Neural cell (in vitro differentiated cells): ENCODE data around the gene RAB27A. TPM values are rescaled to one million over a fixed set of nuclear protein-coding genes. Genes with fewer than 3 reads are reported as not detected.

Source experiments
- H2AFZ ChIP-seq: fragments of 200-600, 300-800 bp; sonication (generic), shearing (Covaris generic); 2 replicates; pipeline ENCODE4 v1.6.0; 2014; ENCODE audit warnings: low read depth, mild to moderate bottlenecking, antibody characterized with exemption, low read length, moderate library complexity
- H3F3A ChIP-seq: fragments of 200-600 bp; shearing (Covaris generic); 2 replicates; pipeline ENCODE4 v1.6.1; 2016; ENCODE audit warnings: mild to moderate bottlenecking, moderate library complexity, mixed read lengths, antibody characterized with exemption, low read length; ENCODE audit not compliant: insufficient read depth, poor library complexity, severe bottlenecking
- H3K27ac ChIP-seq: fragments of 200-600, 300-800 bp; sonication (generic), shearing (Covaris generic); 2 replicates; pipeline ENCODE4 v1.5.1; 2014; ENCODE audit warnings: mild to moderate bottlenecking, low read length, moderate library complexity
- H3K27me3 ChIP-seq: fragments of 300-800, 200-600 bp; sonication (generic), shearing (Covaris generic); 2 replicates; pipeline ENCODE4 v1.6.0; 2014; ENCODE audit warnings: mild to moderate bottlenecking, low read depth, low read length, moderate library complexity; ENCODE audit not compliant: insufficient read depth
- H3K36me3 ChIP-seq: fragments of 300-800, 200-600 bp; sonication (generic), shearing (Covaris generic); 2 replicates; pipeline ENCODE4 v1.5.1; 2014; ENCODE audit warnings: mild to moderate bottlenecking, antibody characterized with exemption, low read length, moderate library complexity; ENCODE audit not compliant: insufficient read depth
- H3K4me2 ChIP-seq: fragments of 300-800, 200-600 bp; sonication (generic), shearing (Covaris generic); 2 replicates; pipeline ENCODE4 v1.6.0; 2014; ENCODE audit warnings: mild to moderate bottlenecking, low read length
- H3K4me3 ChIP-seq: fragments of 300-800, 200-600 bp; sonication (generic), shearing (Covaris generic); 2 replicates; pipeline ENCODE4 v1.5.1; 2014; ENCODE audit warnings: mild to moderate bottlenecking, low read length, moderate library complexity
- H3K79me2 ChIP-seq: fragments of 200-600 bp; shearing (Covaris generic); replicated peaks from 2 replicates; pipeline ENCODE4 v1.6.0; 2014; ENCODE audit warnings: mild to moderate bottlenecking, low read length, moderate library complexity; ENCODE audit not compliant: insufficient read depth
- H3K9ac ChIP-seq: fragments of 300-800, 200-600 bp; sonication (generic), shearing (Covaris generic); 2 replicates; pipeline ENCODE4 v1.6.1; 2016; ENCODE audit warnings: mild to moderate bottlenecking, low read length, mixed read lengths
- H3K9me2 ChIP-seq: fragments of 200-600 bp; shearing (Covaris generic); 2 replicates; pipeline ENCODE4 v1.6.1; 2016; ENCODE audit warnings: mild to moderate bottlenecking, low read length, mixed read lengths; ENCODE audit not compliant: insufficient read depth
- H3K9me3 ChIP-seq: fragments of 200-600, 300-800 bp; sonication (generic), shearing (Covaris generic); 2 replicates; pipeline ENCODE4 v1.6.1; 2016; ENCODE audit warnings: mild to moderate bottlenecking, mixed run types, low read length, moderate library complexity, mixed read lengths
- H4K20me1 ChIP-seq: fragments of 200-600 bp; shearing (Covaris generic); 2 replicates; pipeline ENCODE4 v1.6.1; 2016; ENCODE audit warnings: mild to moderate bottlenecking, mixed run types; ENCODE audit not compliant: insufficient read depth
- CTCF ChIP-seq: fragments of 450-650 bp; IDR thresholded peaks from 2 replicates; pipeline ENCODE4 v1.5.1; 2014; ENCODE audit warnings: antibody characterized with exemption, mild to moderate bottlenecking, moderate library complexity; ENCODE audit not compliant: poor library complexity, severe bottlenecking
- EP300 ChIP-seq: fragments of 450-650 bp; conservative IDR thresholded peaks from 2 replicates; pipeline ENCODE4 v1.6.1; 2014; ENCODE audit warnings: antibody characterized with exemption, mild to moderate bottlenecking, moderate library complexity; ENCODE audit not compliant: poor library complexity, severe bottlenecking
- EZH2 ChIP-seq: fragments of 200-600, 300-800 bp; shearing (Covaris generic), sonication (generic); IDR thresholded peaks from 2 replicates; pipeline ENCODE4 v1.6.1; 2014; ENCODE audit warnings: antibody characterized with exemption, low read length, borderline replicate concordance, mild to moderate bottlenecking; ENCODE audit not compliant: insufficient read depth, poor library complexity, severe bottlenecking
- MXI1 ChIP-seq: fragments of 450-650 bp; conservative IDR thresholded peaks from 2 replicates; pipeline ENCODE4 v1.6.1; 2014; ENCODE audit warnings: antibody characterized with exemption, mild to moderate bottlenecking; ENCODE audit not compliant: poor library complexity, severe bottlenecking
- POLR2AphosphoS5 ChIP-seq: IDR thresholded peaks from 2 replicates; pipeline ENCODE4 v1.6.1; 2012
- RAD21 ChIP-seq: fragments of 450-650 bp; conservative IDR thresholded peaks from 2 replicates; pipeline ENCODE4 v1.6.1; 2014; ENCODE audit warnings: antibody characterized with exemption, mild to moderate bottlenecking, moderate library complexity
- REST ChIP-seq: IDR thresholded peaks from 2 replicates; pipeline ENCODE4 v1.6.1; 2012; ENCODE audit warnings: borderline replicate concordance
- SMC3 ChIP-seq: fragments of 450-650 bp; conservative IDR thresholded peaks from 2 replicates; pipeline ENCODE4 v1.6.1; 2014; ENCODE audit warnings: antibody characterized with exemption, mild to moderate bottlenecking, moderate library complexity; ENCODE audit not compliant: poor library complexity
- TAF1 ChIP-seq: IDR thresholded peaks from 2 replicates; pipeline ENCODE4 v1.6.1; 2012; ENCODE audit warnings: low read depth
- polyA plus RNA-seq: library from polyadenylated mRNA; depleted of rRNA; stranded (reverse); fragments of >200 nt; gene quantifications from 2 replicates; pipeline ENCODE4 v1.2.3, GENCODE V29; 2014

RAB27A gene
- polyA plus RNA-seq, 1 donor from 2014 or later: 3.7 TPM

- H3K4me2 ChIP-seq: no peak overlapping the region
- no peaks in the 10 kb centered on the region for H3K9me2 ChIP-seq
- H3F3A ChIP-seq: no peaks in the 10 kb centered on the region
- H3K36me3 ChIP-seq: no peaks in the 10 kb centered on the region
- H3K27ac ChIP-seq: no peak overlapping the region
- no peak overlapping the region for H2AFZ ChIP-seq
- H3K9me3 ChIP-seq: no peaks in the 10 kb centered on the region
- no peaks in the 10 kb centered on the region for H3K27me3 ChIP-seq
- no peak overlapping the region for H3K4me3 ChIP-seq
- H3K79me2 ChIP-seq: no peaks in the 10 kb centered on the region
- TF ChIP-seq SMC3 (no peak), MXI1 (no peak), RAD21 (no peak), POLR2AphosphoS5 (no peak), CTCF (no peak), EP300 (no peak), TAF1 (no peak), REST (no peak), EZH2 (no peak)
- H4K20me1 ChIP-seq: no peaks in the 10 kb centered on the region
- H3K9ac ChIP-seq: no peak overlapping the region
These were observed 42.3 kb downstream of the RAB27A start for GRCh38 chr15:55247311-55247710.

- Histone ChIP-seq H3K79me2 (no peaks in the 10 kb centered on the region), H3K36me3 (no peaks in the 10 kb centered on the region), H3K27me3 (no peaks in the 10 kb centered on the region), H3K4me3 (no peak overlapping the region), H4K20me1 (no peaks in the 10 kb centered on the region), H2AFZ (no peak overlapping the region), H3K9me2 (no peaks in the 10 kb centered on the region), H3K9ac (no peak overlapping the region), H3F3A (no peaks in the 10 kb centered on the region), H3K4me2 (no peak overlapping the region), H3K9me3 (no peaks in the 10 kb centered on the region), H3K27ac (no peak overlapping the region)
- TF ChIP-seq POLR2AphosphoS5: no peak
- no peak for TF ChIP-seq SMC3
- no peak for TF ChIP-seq REST
- no peak for TF ChIP-seq CTCF
- TF ChIP-seq RAD21: no peak
- no peak for TF ChIP-seq EP300
- no peak for TF ChIP-seq MXI1
- TF ChIP-seq TAF1: no peak
- TF ChIP-seq EZH2: no peak
These were observed 43.0 kb downstream of the RAB27A start for GRCh38 chr15:55246567-55246966.
